Astrocyte of the hippocampus (primary cell): ENCODE data around the gene GRAP2.

Experiments used
- DNase-seq: peaks from one replicate; pipeline ENCODE4 v3.0.0; 2011; ENCODE audit warnings: low read depth, low spot score

GRAP2 gene

DNA sequence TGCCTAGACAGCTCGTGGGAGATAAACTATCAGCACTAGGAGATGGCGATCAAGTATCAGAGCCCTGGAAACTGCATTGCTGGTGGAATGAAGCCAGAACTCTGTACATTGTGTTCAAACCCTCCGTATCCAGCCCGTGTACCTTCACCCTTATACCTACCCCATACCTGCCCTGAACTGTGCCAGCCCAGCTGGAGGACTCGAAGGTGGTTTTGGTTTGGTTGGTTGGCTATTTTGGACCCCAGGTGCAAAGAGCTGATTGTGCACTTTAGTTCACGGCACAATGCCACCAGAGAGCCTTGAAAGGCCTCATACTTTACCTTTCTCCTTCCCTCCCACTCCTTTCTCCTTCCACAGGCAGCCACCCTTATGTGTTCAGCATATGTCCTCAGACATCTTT, 109.9 kb downstream of the GRAP2 start:
- no peak for DNase-seq

DNA sequence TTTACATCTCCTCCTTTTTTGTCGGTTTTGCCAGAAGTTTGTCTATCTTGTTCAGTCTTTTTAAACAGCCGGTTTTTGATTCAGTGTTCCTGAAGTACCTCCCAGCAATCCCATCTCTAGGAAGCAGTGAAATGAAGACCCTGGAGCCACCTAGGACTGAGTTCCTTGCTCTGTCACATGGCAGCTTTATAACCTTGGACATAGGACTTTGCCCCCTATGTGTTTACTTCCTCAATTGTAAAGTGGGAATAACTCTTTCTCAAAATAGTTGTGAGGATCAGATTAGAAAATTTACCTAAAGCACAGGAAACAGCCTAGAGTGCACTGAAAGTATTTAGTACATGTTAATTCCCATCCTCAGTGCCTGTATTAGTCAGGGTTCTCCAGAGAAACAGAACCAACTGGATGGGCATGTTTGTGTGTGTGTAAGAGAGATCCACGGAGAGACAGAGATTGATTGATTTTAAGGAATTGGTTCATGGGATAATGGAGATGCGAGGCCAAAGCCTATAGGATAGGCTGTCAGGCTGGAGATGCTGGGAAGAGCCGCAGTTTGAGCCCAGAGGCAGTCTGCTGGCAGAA, 113.9 kb downstream of the GRAP2 start:
- no peak for DNase-seq

DNA sequence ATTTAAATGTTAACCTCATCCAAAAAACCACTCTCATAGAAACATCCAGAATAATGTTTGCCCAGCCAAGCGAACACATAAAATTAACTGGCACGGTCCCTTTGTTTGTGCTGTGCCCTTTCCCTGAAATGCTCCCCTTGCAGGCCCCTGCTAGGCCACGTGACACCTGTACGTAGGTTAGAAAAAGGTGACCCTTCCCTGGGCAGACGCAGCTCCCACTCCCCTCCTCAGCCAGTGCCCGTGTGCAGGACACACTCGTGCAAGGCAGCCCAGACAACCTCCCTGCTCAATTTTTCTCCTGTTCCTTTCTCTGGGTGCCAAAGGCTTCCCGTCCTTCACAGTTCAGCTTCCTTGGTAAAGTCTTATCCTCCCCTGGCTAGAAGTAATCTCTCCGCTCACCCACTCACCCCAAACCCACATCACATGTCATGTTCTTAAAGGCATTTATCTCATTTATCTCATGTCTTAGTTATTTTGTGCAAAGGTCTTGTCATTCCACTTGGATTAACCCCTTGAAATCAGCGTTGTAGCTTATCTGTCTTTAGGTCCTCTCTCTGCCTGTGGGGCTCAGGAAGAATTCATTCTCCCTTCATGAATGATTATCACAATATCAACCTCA, 114.6 kb downstream of the GRAP2 start:
- DNase-seq, result no peak

DNA sequence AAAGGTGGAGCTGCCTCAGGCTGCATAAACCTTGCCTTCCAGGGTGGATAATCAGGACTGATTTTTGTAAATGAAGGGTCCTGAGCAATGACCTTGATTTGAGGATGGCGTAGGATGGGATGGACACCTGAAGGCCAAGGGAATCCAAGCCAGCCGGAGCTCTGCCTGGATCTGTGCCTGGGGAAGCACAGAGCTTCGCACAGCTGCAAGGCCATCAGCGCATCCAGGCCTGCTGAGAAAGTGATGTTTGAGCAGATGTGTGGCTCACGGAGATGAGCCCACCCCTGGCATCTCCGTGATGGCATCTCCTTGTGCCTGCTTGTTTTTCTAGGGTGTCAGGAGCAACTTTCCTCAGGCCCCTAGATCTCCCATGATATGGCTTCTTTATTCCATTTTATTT, 117.2 kb downstream of the GRAP2 start:
- DNase-seq, result no peak

DNA sequence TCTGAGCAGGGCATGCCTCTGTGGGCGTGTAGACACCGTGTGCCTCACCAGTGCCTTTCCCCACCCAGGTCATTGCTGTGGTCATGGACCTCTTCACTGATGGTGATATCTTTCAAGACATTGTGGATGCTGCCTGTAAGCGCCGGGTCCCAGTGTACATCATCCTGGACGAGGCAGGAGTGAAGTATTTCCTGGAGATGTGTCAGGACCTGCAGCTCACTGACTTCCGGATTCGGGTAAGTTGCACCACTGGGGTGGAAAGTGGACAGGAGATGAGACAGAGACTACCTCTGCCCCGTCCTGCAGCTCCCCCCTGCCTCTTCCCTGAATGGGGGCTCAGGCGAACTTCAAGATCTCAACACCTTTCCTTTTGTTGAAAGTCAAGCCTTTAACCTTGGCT, 118.2 kb downstream of the GRAP2 start:
- DNase-seq, result no peak

DNA sequence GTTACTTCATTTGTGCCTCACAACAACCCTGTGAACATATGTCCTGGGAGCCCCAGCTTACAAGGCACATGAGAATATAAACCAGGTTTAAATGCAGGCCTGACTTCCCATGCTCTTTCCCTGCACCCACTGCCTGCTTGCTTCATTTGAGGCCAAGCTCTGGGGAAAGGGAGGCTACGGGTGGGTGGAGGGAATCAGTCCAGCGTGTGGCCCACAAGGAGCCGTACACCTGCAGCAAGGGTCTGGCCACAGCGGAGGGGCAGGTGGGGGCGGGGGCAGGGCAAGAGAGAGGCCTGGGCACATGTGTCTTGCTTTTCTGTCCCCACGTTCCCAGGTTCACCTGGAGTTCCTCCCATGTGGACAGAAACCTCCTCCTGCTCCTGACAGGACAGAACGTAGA, 120.1 kb downstream of the GRAP2 start:
- DNase-seq, result no peak

DNA sequence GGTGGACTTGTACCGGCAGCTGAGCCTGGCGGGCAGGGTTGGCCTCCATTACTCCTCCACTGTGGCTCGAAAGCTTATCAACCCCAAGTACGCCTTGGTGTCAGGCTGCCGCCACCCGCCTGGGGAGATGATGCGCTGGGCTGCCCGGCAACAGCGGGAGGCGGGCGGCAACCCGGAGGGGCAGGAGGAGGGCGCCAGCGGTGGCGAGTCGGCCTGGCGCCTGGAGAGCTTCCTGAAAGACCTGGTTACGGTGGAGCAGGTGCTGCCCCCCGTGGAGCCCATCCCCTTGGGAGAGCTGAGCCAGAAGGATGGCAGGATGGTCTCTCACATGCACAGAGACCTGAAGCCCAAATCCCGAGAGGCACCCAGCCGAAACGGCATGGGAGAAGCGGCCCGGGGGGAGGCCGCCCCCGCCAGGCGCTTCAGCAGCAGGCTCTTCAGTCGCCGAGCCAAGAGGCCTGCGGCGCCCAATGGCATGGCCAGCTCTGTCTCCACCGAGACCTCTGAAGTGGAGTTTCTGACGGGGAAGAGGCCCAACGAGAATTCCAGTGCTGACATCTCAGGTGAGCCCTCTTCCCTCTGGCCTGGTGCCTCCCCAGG, 120.6 kb downstream of the GRAP2 start:
- no peak for DNase-seq

DNA sequence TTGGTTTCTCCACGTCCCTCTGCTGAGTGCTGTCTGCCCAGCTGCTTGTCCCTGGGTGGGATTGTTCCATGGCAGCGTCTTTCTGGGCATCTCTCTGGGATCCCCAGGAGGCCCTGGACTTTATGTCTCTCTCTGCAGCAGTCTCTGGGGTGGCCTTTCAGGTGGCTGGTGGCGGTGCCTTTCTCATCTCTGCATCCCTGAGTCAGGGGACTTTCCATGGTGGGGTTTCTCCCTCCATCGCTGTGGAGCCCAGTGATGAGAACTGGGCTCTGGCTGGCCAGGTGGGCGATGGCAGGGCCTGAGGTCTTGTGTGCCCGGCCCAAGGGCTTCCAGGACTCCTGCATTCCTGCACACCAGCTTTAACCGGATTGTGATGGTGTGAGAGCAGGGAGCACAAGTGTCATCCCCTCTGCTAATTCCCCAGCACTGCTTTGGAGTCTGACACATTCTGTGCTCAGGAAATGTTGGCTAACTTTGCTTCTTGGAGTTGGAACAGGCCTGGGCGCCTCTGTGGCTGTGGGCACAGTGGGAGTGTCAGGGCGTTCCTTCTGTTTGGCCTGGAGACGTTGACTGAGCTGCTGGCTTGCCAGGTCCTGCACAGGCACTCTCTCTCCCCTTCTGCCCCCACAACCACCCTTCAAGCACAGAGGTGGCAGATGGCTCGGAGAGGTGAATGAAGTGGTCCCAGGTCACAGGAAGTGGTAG, 121.8 kb downstream of the GRAP2 start:
- no peak for DNase-seq
